GM19193 (cell line): ENCODE results near the gene FDXR.

Experiments
- POLR2A ChIP-seq: IDR thresholded peaks from 4 replicates; pipeline ENCODE4 v1.6.1; 2011; ENCODE audit not compliant: insufficient read depth, insufficient read length; ENCODE audit errors: extremely low read depth

The FDXR gene

DNA sequence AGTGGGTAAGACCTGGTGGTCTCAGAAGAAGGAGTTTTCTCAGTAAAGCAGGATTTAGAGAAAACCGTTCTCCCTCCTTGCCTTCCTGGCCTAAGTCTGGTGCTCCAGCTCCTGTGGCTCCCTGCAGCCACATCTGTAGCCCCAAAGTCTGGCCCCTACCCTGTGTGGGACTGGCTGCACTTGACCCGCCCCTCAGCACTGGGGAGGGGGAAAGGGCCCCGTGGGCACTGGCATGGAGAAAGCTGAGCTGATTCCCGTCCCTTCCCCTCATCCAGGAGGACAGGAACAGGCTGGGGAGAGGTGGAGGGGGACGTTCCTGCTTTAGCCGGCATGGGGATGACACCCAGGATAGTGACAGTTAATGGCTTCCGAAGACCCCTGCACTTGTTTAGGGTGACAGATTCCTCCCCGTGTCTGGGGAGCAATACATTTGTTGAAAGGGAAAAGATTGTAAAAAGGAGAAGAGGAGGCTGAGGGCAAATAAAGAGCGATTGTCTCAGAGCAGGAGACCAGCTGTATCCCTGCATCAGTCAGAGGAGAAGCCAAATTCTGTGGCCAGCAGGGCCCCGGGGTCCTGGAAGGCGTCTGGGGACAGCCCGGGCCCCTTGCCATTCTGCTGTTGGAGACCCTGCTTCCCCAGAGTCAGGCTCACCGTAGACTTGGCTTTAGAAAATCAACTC is 51.0 kb downstream of the FDXR start:
- no peak for TF ChIP-seq POLR2A

DNA sequence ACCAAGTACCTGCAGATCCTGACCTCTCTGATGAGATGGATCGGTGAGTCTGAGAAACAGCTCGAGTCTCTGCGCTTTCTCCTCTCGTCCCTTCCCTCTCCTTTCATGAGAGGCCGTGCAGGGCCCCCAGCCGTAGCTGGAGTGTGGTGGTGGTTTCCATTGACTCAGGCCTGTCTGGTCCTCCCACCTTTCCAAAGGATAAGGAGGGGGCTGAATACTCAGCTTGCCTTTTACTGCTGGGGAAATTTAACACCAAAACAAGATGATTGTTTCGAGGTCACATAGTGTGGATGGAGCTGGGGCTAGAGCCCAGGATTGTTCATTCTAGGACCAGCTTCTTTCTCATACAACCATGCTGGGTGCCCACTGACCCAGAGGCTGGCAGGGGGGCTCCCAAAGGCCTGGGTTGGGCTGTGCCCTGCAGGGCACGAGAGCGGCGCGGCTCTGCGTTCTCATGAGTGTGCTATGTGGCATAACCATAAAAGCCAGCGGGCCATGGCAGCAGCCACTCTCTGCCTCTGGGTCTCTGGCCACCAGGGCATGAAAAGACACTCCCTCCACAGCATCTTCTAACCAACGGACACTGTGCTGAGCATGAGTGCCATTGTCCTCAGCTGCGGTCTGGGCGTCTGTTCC is 52.9 kb downstream of the FDXR start:
- no peak for TF ChIP-seq POLR2A

DNA sequence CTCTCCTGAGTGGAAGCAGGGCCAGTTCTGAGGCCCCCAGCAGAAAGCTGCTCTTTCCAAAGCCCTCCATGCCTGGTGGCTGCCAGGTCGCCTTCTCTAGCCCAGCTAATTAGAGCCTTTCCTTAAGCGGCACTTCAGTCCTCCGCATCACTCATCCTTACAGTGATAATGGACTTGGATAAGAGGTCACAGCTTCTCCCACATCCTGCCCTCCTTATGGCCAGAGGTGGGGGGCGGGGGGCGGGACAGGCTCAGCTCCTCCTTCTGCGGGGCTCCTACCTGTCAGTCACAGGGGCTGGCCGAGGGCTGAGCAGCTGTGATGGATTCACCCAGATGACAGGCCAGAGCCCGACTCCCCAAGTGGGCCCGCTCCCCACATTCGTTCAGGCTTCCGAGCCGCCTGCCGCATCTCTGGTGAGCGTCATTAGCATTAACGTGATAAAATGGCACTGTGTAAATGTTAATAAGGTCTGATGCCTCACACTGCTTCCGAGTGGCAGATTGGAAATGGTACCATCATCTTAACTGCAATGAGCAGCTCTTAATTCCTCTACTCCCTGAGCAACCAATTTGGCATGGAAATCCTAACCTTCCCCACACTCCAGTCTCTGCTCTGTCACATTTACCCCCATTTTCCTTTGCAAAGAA is 54.4 kb downstream of the FDXR start:
- no peak for TF ChIP-seq POLR2A

DNA sequence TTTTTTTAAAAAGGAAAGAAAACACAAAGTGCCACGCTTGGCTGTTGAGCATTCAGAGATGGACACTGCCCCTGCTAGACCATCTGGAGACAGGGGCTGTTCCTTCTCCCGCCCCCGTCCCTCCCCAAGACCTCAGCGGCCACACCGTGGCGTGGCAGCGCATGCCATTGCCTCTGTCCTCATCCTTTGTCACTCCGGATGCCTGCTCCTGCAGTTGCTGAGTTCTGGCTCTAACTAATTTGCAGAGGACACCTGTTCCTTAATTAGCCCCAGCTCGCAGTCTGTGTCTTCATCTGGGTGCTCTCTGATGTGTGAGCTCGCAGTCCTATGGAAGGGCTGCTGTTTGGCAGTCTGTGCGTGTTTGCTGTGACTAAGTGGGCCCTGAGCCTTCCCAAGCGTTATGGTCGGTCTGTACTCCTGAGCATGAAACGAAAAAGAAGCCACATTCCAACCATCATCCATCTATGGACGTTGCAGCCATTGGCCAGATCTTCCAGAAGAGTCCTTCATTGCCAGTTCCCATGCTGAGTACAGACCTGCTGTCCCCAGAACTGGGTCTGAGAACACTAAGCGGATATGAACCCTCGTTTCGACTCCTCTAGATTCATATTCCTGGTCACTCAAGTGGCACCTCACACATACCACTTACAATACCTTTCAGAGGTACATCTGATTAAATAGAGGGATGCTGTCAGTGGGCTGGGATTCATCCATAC is 55.7 kb downstream of the FDXR start:
- no peak for TF ChIP-seq POLR2A

GRCh38 chr17:74815550-74816370 is 57.0 kb downstream of the FDXR start:
- TF ChIP-seq POLR2A = no peak

GRCh38 chr17:74815067-74815466 is 57.7 kb downstream of the FDXR start:
- no peak for TF ChIP-seq POLR2A

DNA sequence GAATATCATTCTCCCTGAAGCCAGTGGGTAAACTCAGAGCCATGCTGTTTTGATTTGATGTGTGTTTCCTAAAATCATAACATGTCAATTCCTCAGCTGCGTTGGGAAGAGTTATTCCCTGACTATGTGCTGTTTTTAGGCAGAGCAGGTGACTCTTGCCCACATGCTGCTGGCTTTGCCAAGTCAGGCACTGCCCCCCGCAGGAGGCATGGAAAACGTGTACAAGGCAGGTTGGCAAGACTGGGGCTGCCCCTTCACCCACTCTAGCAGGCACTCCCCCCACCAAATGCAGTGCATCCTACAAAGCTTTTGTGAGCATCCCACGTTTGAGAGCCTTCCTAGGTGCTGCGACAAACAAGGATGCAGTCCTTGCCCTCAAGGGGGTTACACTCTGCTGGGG is 58.3 kb downstream of the FDXR start:
- TF ChIP-seq POLR2A = no peak
